Uterus (tissue), 2 donors: ENCODE data around the gene RNF215.

Experiments used
- POLR2A ChIP-seq, 2 donors: fragments of 450-650 bp; IDR thresholded peaks; one replicate each; pipeline ENCODE4 v1.6.1; 2016; ENCODE audit warnings: antibody characterized with exemption in 2 of 2, mild to moderate bottlenecking in 1 of 2, moderate library complexity in 1 of 2
- TF ChIP-seq, protein P1 (sequence below), 4 experiments: fragments of 200-600 bp in 2 of 4; fragments of 450-650 bp in 2 of 4; sonication (generic) in 2 of 4; IDR thresholded peaks; one replicate each; pipeline ENCODE4 v1.5.1; 2016 to 2019; ENCODE audit warnings: antibody characterized with exemption in 4 of 4, mild to moderate bottlenecking in 2 of 4, moderate library complexity in 1 of 4

GRCh38 chr22:30354644-30355043 is 32.6 kb downstream of the RNF215 start:
- TF ChIP-seq POLR2A (IDR thresholded peaks at IDR 0.05) = no peak
- TF ChIP-seq, protein P1, sequence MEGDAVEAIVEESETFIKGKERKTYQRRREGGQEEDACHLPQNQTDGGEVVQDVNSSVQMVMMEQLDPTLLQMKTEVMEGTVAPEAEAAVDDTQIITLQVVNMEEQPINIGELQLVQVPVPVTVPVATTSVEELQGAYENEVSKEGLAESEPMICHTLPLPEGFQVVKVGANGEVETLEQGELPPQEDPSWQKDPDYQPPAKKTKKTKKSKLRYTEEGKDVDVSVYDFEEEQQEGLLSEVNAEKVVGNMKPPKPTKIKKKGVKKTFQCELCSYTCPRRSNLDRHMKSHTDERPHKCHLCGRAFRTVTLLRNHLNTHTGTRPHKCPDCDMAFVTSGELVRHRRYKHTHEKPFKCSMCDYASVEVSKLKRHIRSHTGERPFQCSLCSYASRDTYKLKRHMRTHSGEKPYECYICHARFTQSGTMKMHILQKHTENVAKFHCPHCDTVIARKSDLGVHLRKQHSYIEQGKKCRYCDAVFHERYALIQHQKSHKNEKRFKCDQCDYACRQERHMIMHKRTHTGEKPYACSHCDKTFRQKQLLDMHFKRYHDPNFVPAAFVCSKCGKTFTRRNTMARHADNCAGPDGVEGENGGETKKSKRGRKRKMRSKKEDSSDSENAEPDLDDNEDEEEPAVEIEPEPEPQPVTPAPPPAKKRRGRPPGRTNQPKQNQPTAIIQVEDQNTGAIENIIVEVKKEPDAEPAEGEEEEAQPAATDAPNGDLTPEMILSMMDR (IDR thresholded peaks at IDR 0.05) = no peak
